ENCODE results near the gene DNAJC13.
"Not testable (repeated sequence)": the region's sequence is repeated elsewhere in the genome, so short reads cannot be mapped to it uniquely, and the experiment has no call there.

The DNAJC13 gene

DNA sequence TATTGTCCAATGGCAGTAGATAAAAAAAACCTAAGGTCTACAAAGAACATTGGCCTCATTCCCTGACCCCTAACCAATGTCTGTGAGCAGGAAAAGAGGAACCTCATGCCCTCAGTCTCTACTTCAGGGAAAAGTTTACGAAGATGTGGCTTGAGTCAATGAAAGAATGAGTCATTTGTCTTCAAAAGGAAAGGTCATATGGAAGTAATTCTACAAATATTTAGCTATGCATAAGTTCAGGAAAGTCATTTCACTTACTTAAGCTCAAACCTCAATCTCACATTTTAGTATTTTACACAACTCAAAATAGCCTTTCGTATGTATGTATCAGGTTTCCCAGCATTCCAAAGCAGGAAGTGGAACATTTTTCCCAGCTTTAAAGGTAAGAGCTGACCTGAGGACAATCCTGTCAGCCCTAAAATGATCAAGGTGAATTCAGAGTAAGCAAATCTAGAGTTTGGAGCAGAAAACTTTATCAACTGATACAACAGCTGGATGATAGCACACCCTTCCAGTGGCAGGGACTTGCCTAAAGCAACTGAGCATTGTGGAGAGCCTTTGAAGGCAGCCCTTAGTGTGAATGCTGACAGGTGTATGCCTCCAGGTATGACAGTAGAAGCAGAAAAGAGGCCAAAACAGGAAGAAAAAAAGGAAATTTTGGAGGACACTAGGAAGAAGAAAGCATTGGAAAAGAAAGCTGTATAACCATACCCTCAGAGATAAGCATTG is 125.9 kb downstream of the DNAJC13 start:
- DNase-seq (ENCODE audit: low spot score): no peak

DNA sequence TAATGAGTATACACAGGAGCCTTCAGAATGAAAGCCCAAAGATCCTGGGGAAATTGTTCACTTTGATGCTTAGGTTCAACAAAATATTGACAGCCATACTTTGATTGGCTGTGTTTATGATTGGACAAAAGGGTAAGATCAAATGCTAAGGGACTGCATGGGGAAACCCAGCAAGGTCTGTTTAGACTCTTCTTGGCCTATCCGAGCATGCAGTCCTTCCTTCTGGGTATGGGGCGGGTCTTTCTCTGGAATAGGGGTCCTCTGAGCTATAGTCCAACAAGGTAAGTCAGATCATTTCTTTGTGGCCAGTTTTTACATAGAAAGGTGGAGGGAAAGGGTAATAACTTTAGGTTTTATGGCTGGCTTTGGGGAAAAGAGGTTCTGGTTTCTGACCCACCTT is 126.8 kb downstream of the DNAJC13 start:
- DNase-seq (ENCODE audit: low spot score): no peak

DNA sequence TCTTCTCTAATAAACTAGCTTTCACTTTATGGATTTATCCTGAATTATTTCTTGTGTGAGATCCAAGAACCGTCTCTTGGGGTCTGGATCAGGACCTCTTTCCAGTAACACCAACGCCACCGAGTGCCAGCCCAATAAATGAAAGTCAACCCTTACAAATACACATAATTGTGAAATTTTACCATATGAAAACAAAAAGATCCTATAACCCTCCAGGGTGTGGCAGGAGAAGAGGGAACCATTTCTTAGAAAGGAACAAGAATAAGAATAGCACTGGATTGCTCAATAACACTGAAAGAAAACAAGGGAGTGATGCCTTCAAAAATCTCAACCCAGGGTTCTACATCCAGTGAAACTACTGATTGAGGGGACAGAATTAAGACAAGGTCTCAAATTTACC is 128.2 kb downstream of the DNAJC13 start:
- no peak for DNase-seq (ENCODE audit: low spot score)

GRCh38 chr3:132549169-132549568 is 131.9 kb downstream of the DNAJC13 start:
- DNase-seq (ENCODE audit: low spot score): no peak

- DNase-seq (ENCODE audit: low spot score): no peak
Measured at GRCh38 chr3:132549890-132550578, 132.7 kb downstream of the DNAJC13 start.

GRCh38 chr3:132550579-132551305 is 133.4 kb downstream of the DNAJC13 start:
- no peak for DNase-seq (ENCODE audit: low spot score)

DNA sequence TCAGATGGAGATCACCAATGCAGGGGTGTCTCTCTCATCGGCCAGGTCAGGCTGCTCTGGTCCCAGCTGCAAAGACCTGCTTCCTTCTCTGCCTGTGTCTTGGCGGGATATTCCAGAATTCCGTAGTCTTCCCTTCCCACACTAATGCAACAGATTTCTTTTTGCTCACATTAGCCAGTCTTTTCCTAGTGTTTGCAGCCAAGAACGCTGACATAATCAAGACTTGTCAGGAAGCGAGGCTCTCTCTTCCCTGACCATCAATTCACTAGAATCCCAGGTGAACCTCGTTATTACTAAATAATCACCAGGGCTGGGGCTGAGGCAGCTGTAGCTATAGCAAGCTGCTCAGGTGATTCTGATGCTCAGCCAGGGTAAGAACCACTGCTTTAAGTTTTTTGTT is 136.5 kb downstream of the DNAJC13 start:
- no peak for DNase-seq (ENCODE audit: low spot score)

DNA sequence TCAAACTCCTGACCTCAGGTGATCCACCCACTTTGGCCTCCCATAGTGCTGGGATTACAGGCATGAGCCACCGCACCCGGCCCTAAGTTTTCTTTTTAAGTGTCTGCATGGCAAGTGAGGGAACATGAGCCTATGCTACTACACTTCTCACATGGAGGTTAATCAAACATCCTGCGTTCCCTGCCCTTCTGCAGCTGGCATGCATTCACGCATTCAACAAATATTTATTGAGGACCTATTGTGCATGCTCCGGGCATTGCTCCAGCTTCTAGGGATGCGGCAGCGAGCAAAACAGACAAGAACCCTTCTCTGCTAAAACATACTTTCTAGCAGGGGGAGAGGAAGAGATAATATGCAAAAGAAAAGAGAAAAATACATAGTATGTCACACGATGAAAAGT is 137.1 kb downstream of the DNAJC13 start:
- DNase-seq (ENCODE audit: low spot score): no peak

DNA sequence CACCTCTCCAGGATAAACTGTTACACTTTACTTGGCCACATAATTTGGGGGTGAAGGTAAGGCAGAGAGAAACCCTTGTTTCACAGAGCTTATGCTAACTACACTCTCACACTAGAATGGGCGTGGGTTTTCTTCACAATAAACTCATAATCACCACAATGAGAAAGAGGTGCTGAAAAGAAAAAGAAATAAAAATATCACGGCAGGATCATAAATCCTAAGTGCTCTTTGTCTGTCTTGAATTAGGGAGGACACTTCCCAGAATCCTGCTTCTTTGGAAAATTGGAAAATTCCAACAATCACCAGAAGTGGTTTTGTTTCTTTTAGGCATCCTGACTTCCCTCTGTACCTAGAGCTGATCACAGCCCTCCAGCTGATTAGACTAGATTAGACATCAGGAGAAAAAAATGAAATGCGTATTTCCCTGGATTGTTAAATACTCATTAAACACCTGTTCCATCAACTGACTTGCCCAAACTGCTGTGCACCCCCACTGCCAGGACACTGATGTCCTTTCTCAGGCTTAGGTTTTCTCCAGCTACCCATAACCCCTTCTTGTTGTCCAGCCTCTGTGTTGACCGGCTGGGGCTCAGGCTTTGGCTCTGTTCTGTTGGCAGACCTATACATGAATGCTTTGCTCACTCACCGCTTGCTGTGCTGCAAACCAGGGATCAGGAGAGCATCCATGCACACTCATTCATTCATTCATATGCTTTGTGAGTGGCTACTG is 138.2 kb downstream of the DNAJC13 start:
- DNase-seq (ENCODE audit: low spot score): no peak

GRCh38 chr3:132556036-132556386 is 138.7 kb downstream of the DNAJC13 start:
- not testable (repeated sequence) for DNase-seq (ENCODE audit: low spot score)

- no peak for DNase-seq (ENCODE audit: low spot score)
Measured at GRCh38 chr3:132556508-132557159, 139.3 kb downstream of the DNAJC13 start.

- no peak for DNase-seq (ENCODE audit: low spot score)
Measured at GRCh38 chr3:132561003-132561402, 143.7 kb downstream of the DNAJC13 start.

GRCh38 chr3:132563420-132564069 is 146.2 kb downstream of the DNAJC13 start:
- DNase-seq (ENCODE audit: low spot score): no peak

GRCh38 chr3:132564070-132564465 is 146.8 kb downstream of the DNAJC13 start:
- DNase-seq (ENCODE audit: low spot score): no peak

DNA sequence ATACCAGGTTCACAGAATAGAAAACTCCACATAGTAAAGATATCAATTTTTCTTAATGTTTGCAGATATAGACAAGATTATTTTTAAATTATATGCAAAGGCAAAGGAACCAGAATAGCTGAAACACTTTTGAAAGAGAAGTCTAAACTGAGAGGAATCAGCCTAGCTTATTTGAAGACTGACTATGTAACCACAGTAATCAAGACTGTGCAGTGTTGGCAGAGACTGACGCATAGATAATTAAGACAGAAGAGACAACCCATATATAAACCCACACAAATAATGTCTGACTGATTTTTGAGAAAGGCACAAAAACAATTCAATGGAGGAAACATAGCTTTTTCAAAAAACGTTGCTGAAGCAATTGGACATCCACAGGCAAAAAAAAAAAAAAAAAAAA is 151.1 kb downstream of the DNAJC13 start:
- DNase-seq (ENCODE audit: low spot score): no peak

- no peak for DNase-seq (ENCODE audit: low spot score)
Measured at GRCh38 chr3:132569153-132569552, 151.9 kb downstream of the DNAJC13 start.

- DNase-seq (ENCODE audit: low spot score): no peak
Measured at GRCh38 chr3:132569580-132569979, 152.3 kb downstream of the DNAJC13 start.

DNA sequence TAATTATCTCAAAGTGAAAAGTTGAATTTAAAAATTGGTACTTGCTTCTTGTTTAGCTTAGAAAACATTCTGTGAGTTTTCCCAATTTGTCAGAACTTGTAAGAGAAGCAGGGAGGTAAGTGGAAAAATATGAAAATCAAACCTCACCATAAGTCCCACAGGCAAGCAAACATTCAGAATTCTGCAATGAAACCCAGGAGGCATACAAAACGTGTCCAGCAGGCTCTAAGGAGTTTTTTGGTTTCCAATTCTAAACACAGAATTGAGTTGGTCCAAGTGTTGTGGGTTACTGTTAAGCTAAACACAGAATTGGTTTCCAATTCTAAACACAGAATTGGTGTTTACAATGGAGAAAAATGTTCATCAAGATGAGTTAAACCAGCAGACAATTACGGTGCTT is 152.7 kb downstream of the DNAJC13 start:
- DNase-seq (ENCODE audit: low spot score): no peak

DNA sequence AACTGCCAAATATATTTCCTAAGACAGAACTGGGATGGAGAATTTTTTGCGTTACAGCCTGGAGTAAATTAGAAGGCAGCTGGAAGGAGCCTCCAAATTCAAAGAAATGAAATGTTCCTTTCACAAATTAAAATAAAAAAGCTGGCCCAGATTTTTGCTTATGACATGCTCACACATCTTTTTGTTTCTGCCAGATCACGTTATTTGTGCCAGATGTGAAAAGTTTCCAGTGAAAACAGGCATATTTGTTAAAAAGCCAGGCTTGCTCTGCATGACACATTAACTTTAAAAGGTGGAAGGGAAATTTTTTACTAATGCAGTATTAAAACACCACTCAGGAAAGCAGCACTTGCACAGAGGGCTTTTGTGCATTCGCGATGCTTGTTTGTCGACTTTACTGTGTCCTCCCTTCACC is 156.5 kb downstream of the DNAJC13 start:
- DNase-seq (ENCODE audit: low spot score): no peak

DNA sequence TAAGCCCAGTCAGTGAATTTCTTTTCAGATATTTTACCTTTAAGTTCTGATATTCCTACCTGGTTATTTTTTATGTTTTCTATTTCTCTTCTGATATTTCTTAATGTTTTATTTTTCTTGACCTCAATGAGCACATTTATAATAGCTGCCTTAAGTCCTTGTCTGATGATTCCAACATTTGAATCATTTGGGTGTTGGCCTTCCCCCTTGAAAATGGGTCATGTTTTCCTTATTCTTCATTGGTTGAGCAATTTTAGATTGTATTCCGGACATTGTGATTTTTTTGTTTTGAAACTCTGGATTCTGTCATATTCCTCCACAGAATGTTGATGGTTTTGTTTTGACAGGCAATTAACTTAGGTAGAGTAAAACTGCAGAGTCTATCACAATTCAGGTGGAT is 170.1 kb downstream of the DNAJC13 start:
- DNase-seq (ENCODE audit: low spot score): no peak
